Loucy (cell line): ENCODE measurements around the gene B4GALNT3.
A peak's percentile ranks its signal among the peaks of the same experiment; 100 is the strongest.

Experiments
- H2AFZ ChIP-seq: fragments of 200-600 bp; sonication (generic); 2 replicates; pipeline ENCODE4 v1.6.0; 2016; ENCODE audit warnings: antibody characterized with exemption, mild to moderate bottlenecking, low read length, moderate library complexity
- H3F3A ChIP-seq: fragments of 200-600 bp; 2 replicates; pipeline ENCODE4 v1.6.0; 2016; ENCODE audit warnings: antibody characterized with exemption, low read depth, mild to moderate bottlenecking
- H3K27me3 ChIP-seq: fragments of 200-600 bp; sonication (generic); 2 replicates; pipeline ENCODE4 v1.6.1; 2014; ENCODE audit warnings: low read length, mild to moderate bottlenecking; ENCODE audit not compliant: insufficient read depth, poor library complexity, severe bottlenecking
- H3K36me3 ChIP-seq: fragments of 200-600 bp; sonication (generic); 2 replicates; pipeline ENCODE4 v1.6.1; 2016; ENCODE audit warnings: low read length; ENCODE audit not compliant: insufficient read depth
- H3K4me1 ChIP-seq: fragments of 200-600 bp; sonication (generic); 2 replicates; pipeline ENCODE4 v1.5.1; 2014; ENCODE audit warnings: low read length, mild to moderate bottlenecking; ENCODE audit not compliant: insufficient read depth, poor library complexity, severe bottlenecking
- H3K4me2 ChIP-seq: fragments of 200-600 bp; sonication (generic); 2 replicates; pipeline ENCODE4 v1.6.0; 2014; ENCODE audit warnings: antibody characterized with exemption, low read length, low read depth, mild to moderate bottlenecking; ENCODE audit not compliant: poor library complexity, severe bottlenecking
- H3K4me3 ChIP-seq: fragments of 200-600 bp; sonication (generic); 2 replicates; pipeline ENCODE4 v1.5.1; 2014; ENCODE audit warnings: low read length, mild to moderate bottlenecking, mixed read lengths; ENCODE audit not compliant: poor library complexity, severe bottlenecking
- H3K79me2 ChIP-seq: fragments of 200-600 bp; sonication (generic); 2 replicates; pipeline ENCODE4 v1.6.1; 2014; ENCODE audit warnings: low read length; ENCODE audit not compliant: insufficient read depth
- H3K9ac ChIP-seq: fragments of 200-600 bp; sonication (generic); 2 replicates; pipeline ENCODE4 v1.6.0; 2014; ENCODE audit warnings: mild to moderate bottlenecking, low read depth, low read length, moderate library complexity; ENCODE audit not compliant: poor library complexity, severe bottlenecking
- H3K9me2 ChIP-seq: fragments of 200-600 bp; sonication (generic); replicated peaks from 2 replicates; pipeline ENCODE4 v1.6.1; 2016; ENCODE audit warnings: low read depth, low read length, mixed read lengths
- H3K9me3 ChIP-seq: fragments of 200-600 bp; sonication (generic); 2 replicates; pipeline ENCODE4 v1.6.1; 2014; ENCODE audit warnings: mild to moderate bottlenecking, antibody characterized with exemption, low read length, low read depth; ENCODE audit not compliant: insufficient read depth
- H4K20me1 ChIP-seq: fragments of 200-600 bp; sonication (generic); 2 replicates; pipeline ENCODE4 v1.6.0; 2014; ENCODE audit warnings: antibody characterized with exemption, low read length, mild to moderate bottlenecking; ENCODE audit not compliant: insufficient read depth, poor library complexity, severe bottlenecking
- CTCF ChIP-seq: fragments of 200-600 bp; sonication (generic); conservative IDR thresholded peaks from 2 replicates; pipeline ENCODE4 v1.5.1; 2014; ENCODE audit warnings: mild to moderate bottlenecking, antibody characterized with exemption, low read length
- EZH2phosphoT487 ChIP-seq: fragments of 200-600 bp; IDR thresholded peaks from 2 replicates; pipeline ENCODE4 v1.6.1; 2018; ENCODE audit warnings: antibody characterized with exemption, mild to moderate bottlenecking, moderate library complexity, borderline replicate concordance

B4GALNT3 gene

GRCh38 chr12:574475-575128 lies 114.9 kb downstream of the B4GALNT3 start:
- H3K4me2 ChIP-seq = no peak overlapping the region

GRCh38 chr12:575129-575502 lies 115.4 kb downstream of the B4GALNT3 start:
- Histone ChIP-seq H4K20me1 (no peaks in the 10 kb centered on the region), H3K4me3 (no peak overlapping the region), H3K36me3 (no peaks in the 10 kb centered on the region), H2AFZ (no peak overlapping the region), H3F3A (peaks cover 3% of the 10 kb centered on the region; the same call in 1 of the 2 replicates), H3K27me3 (no peaks in the 10 kb centered on the region), H3K9me3 (no peaks in the 10 kb centered on the region), H3K4me1 (peaks cover 33% of the 10 kb centered on the region), H3K9me2 (no peaks in the 10 kb centered on the region), H3K9ac (peak overlapping the region; percentile 81), H3K79me2 (peaks cover 14% of the 10 kb centered on the region; the same call in 1 of the 2 replicates), H3K4me2 (no peak overlapping the region)
- TF ChIP-seq CTCF (no peak), EZH2phosphoT487 (no peak)

More at GRCh38 chr12:574475-575128, 114.9 kb downstream of the B4GALNT3 start:
- H4K20me1 ChIP-seq = no peaks in the 10 kb centered on the region
- H2AFZ ChIP-seq = no peak overlapping the region
- peaks cover 3% of the 10 kb centered on the region; the same call in 1 of the 2 replicates for H3F3A ChIP-seq
- peak overlapping the region; percentile 81 for H3K9ac ChIP-seq
- no peak overlapping the region for H3K4me3 ChIP-seq
- TF ChIP-seq CTCF (no peak), EZH2phosphoT487 (no peak)
- H3K4me1 ChIP-seq = peaks cover 34% of the 10 kb centered on the region
- peaks cover 14% of the 10 kb centered on the region; the same call in 1 of the 2 replicates for H3K79me2 ChIP-seq
- H3K27me3 ChIP-seq = no peaks in the 10 kb centered on the region
- no peaks in the 10 kb centered on the region for H3K9me3 ChIP-seq
- H3K9me2 ChIP-seq = no peaks in the 10 kb centered on the region
- no peaks in the 10 kb centered on the region for H3K36me3 ChIP-seq

- Histone ChIP-seq H3K4me3 (peak overlapping the region; percentile 45), H3K9ac (peak overlapping the region; percentile 81), H3K27me3 (no peaks in the 10 kb centered on the region), H3K4me2 (peak overlapping the region; percentile 64), H4K20me1 (no peaks in the 10 kb centered on the region), H3K9me2 (no peaks in the 10 kb centered on the region), H3K79me2 (peaks cover 14% of the 10 kb centered on the region; the same call in 1 of the 2 replicates), H3K4me1 (peaks cover 27% of the 10 kb centered on the region), H3K36me3 (no peaks in the 10 kb centered on the region), H3F3A (peaks cover 3% of the 10 kb centered on the region; the same call in 1 of the 2 replicates), H3K9me3 (no peaks in the 10 kb centered on the region), H2AFZ (peak overlapping the region; percentile 82)
- peak; percentile 95 for TF ChIP-seq CTCF
- no peak for TF ChIP-seq EZH2phosphoT487
These were observed 116.3 kb downstream of the B4GALNT3 start for GRCh38 chr12:575948-576614.
